GM23338 (cell line): ENCODE data around the gene ATRIP. TPM values are rescaled to one million over a fixed set of nuclear protein-coding genes. Genes with fewer than 3 reads are reported as not detected.

Experiments used
- ATAC-seq: fragments of 200-7000 bp; cut with Tn5 transposase; 3 replicates; pipeline ENCODE4 v1.9.1; 2020
- DNase-seq: peaks from one replicate; pipeline ENCODE4 v3.0.0-alpha.2; 2015; ENCODE audit warnings: low spot score
- H2AFZ ChIP-seq: fragments of 200-600 bp; sonication (generic); 2 replicates; pipeline ENCODE4 v1.8.0; 2016; ENCODE audit warnings: antibody characterized with exemption, mild to moderate bottlenecking, moderate library complexity
- H3F3A ChIP-seq: fragments of 200-600 bp; sonication (generic); replicated peaks from 2 replicates; pipeline ENCODE4 v1.8.0; 2017; ENCODE audit warnings: antibody characterized with exemption, mixed run types, low read depth
- H3K27ac ChIP-seq: fragments of 200-600 bp; sonication (generic); 2 replicates; pipeline ENCODE4 v1.6.1; 2016; ENCODE audit warnings: low read depth
- H3K27me3 ChIP-seq: fragments of 200-600 bp; sonication (generic); 2 replicates; pipeline ENCODE4 v1.8.0; 2016; ENCODE audit warnings: mild to moderate bottlenecking, mixed run types, moderate library complexity; ENCODE audit not compliant: insufficient read depth
- H3K36me3 ChIP-seq: fragments of 200-600 bp; sonication (generic); 2 replicates; pipeline ENCODE4 v1.8.0; 2016; ENCODE audit warnings: mild to moderate bottlenecking; ENCODE audit not compliant: insufficient read depth
- H3K4me1 ChIP-seq: fragments of 200-600 bp; sonication (generic); 2 replicates; pipeline ENCODE4 v1.8.0; 2016; ENCODE audit warnings: mild to moderate bottlenecking, moderate library complexity; ENCODE audit not compliant: insufficient read depth
- H3K4me2 ChIP-seq: fragments of 200-600 bp; sonication (generic); 2 replicates; pipeline ENCODE4 v1.7.1; 2017; ENCODE audit warnings: mixed run types
- H3K4me3 ChIP-seq: fragments of 200-600 bp; sonication (generic); 2 replicates; pipeline ENCODE4 v1.6.1; 2016; ENCODE audit warnings: mixed run types
- H3K79me2 ChIP-seq: fragments of 200-600 bp; sonication (generic); replicated peaks from 2 replicates; pipeline ENCODE4 v1.8.0; 2017; ENCODE audit warnings: mild to moderate bottlenecking; ENCODE audit not compliant: insufficient read depth
- H3K9me2 ChIP-seq: fragments of 200-600 bp; sonication (generic); 2 replicates; pipeline ENCODE4 v1.8.0; 2017; ENCODE audit not compliant: insufficient read depth
- H4K20me1 ChIP-seq: fragments of 200-600 bp; sonication (generic); replicated peaks from 2 replicates; pipeline ENCODE4 v1.8.0; 2017; ENCODE audit warnings: mild to moderate bottlenecking; ENCODE audit not compliant: insufficient read depth
- H3K27ac Mint-ChIP-seq: 2 replicates; pipeline ENCODE4 v1.8.0; 2020; ENCODE audit warnings: inconsistent platforms, mild to moderate bottlenecking, moderate library complexity, mixed read lengths
- H3K27me3 Mint-ChIP-seq: 3 replicates; pipeline ENCODE4 v1.8.0; 2022; ENCODE audit warnings: low read depth, mild to moderate bottlenecking, moderate library complexity, mixed read lengths, inconsistent platforms; ENCODE audit not compliant: insufficient read depth, poor library complexity
- H3K36me3 Mint-ChIP-seq: 3 replicates; pipeline ENCODE4 v1.8.0; 2021; ENCODE audit warnings: low read depth, mild to moderate bottlenecking, inconsistent platforms, moderate library complexity, mixed read lengths
- H3K4me1 Mint-ChIP-seq: 3 replicates; pipeline ENCODE4 v1.8.0; 2020; ENCODE audit warnings: mild to moderate bottlenecking, inconsistent platforms, mixed read lengths
- H3K4me3 Mint-ChIP-seq: 3 replicates; pipeline ENCODE4 v1.8.0; 2021; ENCODE audit warnings: moderate library complexity, mild to moderate bottlenecking, inconsistent platforms, mixed read lengths
- H3K9me3 Mint-ChIP-seq: 3 replicates; pipeline ENCODE4 v1.8.0; 2020; ENCODE audit warnings: moderate library complexity, mild to moderate bottlenecking, inconsistent platforms, mixed read lengths
- CREB1 ChIP-seq: fragments of 250-450 bp; sonication (Bioruptor Pico); IDR thresholded peaks from 2 replicates; pipeline ENCODE4 v1.5.0; 2020; ENCODE audit warnings: low read depth, mild to moderate bottlenecking, moderate library complexity
- CTCF ChIP-seq, 2 experiments: fragments of 200-600 bp in 1 of 2; sonication (generic) in 1 of 2; conservative IDR thresholded peaks; 2 replicates each; pipeline versions ENCODE4 v1.5.1 to v1.6.1; 2016 to 2017; ENCODE audit warnings: antibody characterized with exemption in 2 of 2, low read depth in 2 of 2, mild to moderate bottlenecking in 2 of 2, moderate library complexity in 1 of 2
- EZH2 ChIP-seq: fragments of 200-600 bp; sonication (generic); IDR thresholded peaks from one replicate; pipeline ENCODE4 v1.8.0; 2017; ENCODE audit warnings: antibody characterized with exemption, mild to moderate bottlenecking, low read depth; ENCODE audit not compliant: unreplicated experiment
- EZH2phosphoT487 ChIP-seq: fragments of 200-600 bp; sonication (generic); IDR thresholded peaks from one replicate; pipeline ENCODE4 v1.8.1; 2018; ENCODE audit warnings: antibody characterized with exemption; ENCODE audit not compliant: unreplicated experiment
- POLR2AphosphoS5 ChIP-seq: IDR thresholded peaks from 2 replicates; pipeline ENCODE4 v1.6.1; 2016; ENCODE audit warnings: antibody characterized with exemption, low read depth
- REST ChIP-seq: IDR thresholded peaks from one replicate; pipeline ENCODE4 v1.6.1; 2018; ENCODE audit warnings: antibody characterized with exemption; ENCODE audit not compliant: unreplicated experiment
- ZNF331 ChIP-seq: fragments of 250-450 bp; sonication (Bioruptor Pico); IDR thresholded peaks from 2 replicates; pipeline ENCODE4 v1.5.0; 2020; ENCODE audit warnings: low read depth, mild to moderate bottlenecking, moderate library complexity
- ZNF462 ChIP-seq: fragments of 250-450 bp; sonication (Bioruptor Pico); IDR thresholded peaks from 2 replicates; pipeline ENCODE4 v1.5.0; 2020; ENCODE audit warnings: mild to moderate bottlenecking, moderate library complexity
- polyA plus RNA-seq: library from polyadenylated mRNA; unstranded; fragments of >200 nt; fragmentation: Nextera tagmentation; extraction: Ambion mirVana; gene quantifications from 2 replicates; pipeline ENCODE4 v1.2.1, GENCODE V29; 2016
- total RNA-seq: library from RNA; depleted of rRNA; stranded (reverse); fragments of >200 nt; shearing (Covaris generic); gene quantifications from 2 replicates; pipeline ENCODE4 v1.2.3, GENCODE V29; 2014

ATRIP gene
- total and polyA plus RNA-seq, 2 experiments from 2014 or later = 5.8 to 17.3 TPM

GRCh38 chr3:48467473-48468267, 21.1 kb downstream of the ATRIP start (continued):
- TF ChIP-seq EZH2phosphoT487 (no peak), ZNF331 (CRISPR knock-in tag) (no peak), POLR2AphosphoS5 (no peak), REST (no peak)

- Histone ChIP-seq H3F3A (peaks cover 8% of the 10 kb centered on the region; the same call in 1 of the 2 replicates), H2AFZ (no peak overlapping the region), H3K9me2 (no peaks in the 10 kb centered on the region), H3K36me3 (peaks cover 9% of the 10 kb centered on the region; the same call in 1 of the 2 replicates), H3K79me2 (peaks cover 24% of the 10 kb centered on the region), H3K4me2 (no peak overlapping the region), H3K27ac (peak overlapping the region; percentile 96; the same call in 1 of the 2 replicates), H3K27me3 (no peaks in the 10 kb centered on the region), H3K4me3 (no peak overlapping the region), H3K4me1 (peaks cover 12% of the 10 kb centered on the region), H4K20me1 (no peaks in the 10 kb centered on the region)
- Mint-ChIP-seq H3K4me3 (no peak overlapping the region), H3K4me1 (peaks cover 33% of the 10 kb centered on the region), H3K9me3 (no peaks in the 10 kb centered on the region; the same call in 1 of the 3 replicates), H3K27me3 (peaks cover 18% of the 10 kb centered on the region), H3K27ac (no peak overlapping the region; the same call in 1 of the 2 replicates), H3K36me3 (peaks cover 38% of the 10 kb centered on the region)
- ATAC-seq (no peak), DNase-seq (no peak)
- TF ChIP-seq CREB1 (CRISPR knock-in tag) (no peak), ZNF462 (CRISPR knock-in tag) (no peak), CTCF (conservative IDR thresholded peaks at IDR 0.05; ENCODE audit: low read depth in 2 of 2) (no peak), EZH2 (no peak)
These were observed 21.8 kb downstream of the ATRIP start for GRCh38 chr3:48468329-48468731.
